ENCODE results near the gene TMA7B. TPM values are rescaled to one million over a fixed set of nuclear protein-coding genes. Genes with fewer than 3 reads are reported as not detected.

Gene TMA7B
- total RNA-seq, 4 donors from 2014 or later, result not detected

DNA sequence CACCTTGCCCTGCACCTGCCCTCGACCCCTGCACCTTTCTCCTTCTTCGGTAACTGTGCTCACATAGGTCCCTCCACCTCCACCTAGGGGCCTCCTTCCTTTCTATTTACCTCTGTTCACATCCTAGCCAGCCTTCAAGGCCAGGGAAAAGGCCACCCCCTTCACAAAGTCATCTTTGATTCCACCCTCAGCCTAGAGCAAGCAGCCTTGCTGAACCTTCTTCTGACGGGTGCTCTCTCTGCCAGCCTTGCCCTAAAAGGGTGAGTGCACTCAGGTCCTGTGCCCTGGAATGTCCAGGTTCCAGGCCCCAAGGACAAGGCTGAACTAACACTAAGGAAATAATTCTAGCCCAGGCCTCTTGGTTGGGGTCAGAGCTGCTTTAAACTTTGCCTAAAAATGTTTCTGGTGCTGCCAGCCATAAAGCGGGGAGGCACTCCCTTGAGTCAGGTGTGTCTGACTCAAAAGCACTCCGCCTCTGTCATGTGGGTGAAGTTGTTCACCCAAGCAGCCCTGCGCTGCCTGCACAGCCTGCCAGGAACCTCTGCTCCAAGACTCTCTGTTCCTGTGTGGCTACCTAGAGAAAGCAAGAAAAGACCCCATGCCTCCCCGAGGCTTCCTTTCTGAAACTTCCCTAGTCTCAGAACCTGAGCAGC is 25.3 kb downstream of the TMA7B start:
- WGBS, 2 donors, result 85 to 91% methylated on average over 7 of the region's 7 CpGs
- TF ChIP-seq POLR2A (IDR thresholded peaks at IDR 0.05), result no peak
- TF ChIP-seq, protein P1, sequence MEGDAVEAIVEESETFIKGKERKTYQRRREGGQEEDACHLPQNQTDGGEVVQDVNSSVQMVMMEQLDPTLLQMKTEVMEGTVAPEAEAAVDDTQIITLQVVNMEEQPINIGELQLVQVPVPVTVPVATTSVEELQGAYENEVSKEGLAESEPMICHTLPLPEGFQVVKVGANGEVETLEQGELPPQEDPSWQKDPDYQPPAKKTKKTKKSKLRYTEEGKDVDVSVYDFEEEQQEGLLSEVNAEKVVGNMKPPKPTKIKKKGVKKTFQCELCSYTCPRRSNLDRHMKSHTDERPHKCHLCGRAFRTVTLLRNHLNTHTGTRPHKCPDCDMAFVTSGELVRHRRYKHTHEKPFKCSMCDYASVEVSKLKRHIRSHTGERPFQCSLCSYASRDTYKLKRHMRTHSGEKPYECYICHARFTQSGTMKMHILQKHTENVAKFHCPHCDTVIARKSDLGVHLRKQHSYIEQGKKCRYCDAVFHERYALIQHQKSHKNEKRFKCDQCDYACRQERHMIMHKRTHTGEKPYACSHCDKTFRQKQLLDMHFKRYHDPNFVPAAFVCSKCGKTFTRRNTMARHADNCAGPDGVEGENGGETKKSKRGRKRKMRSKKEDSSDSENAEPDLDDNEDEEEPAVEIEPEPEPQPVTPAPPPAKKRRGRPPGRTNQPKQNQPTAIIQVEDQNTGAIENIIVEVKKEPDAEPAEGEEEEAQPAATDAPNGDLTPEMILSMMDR (IDR thresholded peaks at IDR 0.05), result no peak
- TF ChIP-seq EP300 (IDR thresholded peaks at IDR 0.05), result no peak

GRCh38 chr22:39988386-39989114 is 28.4 kb downstream of the TMA7B start:
- WGBS, 2 donors, result 69 to 75% methylated on average over 10 of the region's 10 CpGs
- Histone ChIP-seq H3K36me3 (no peaks in the 10 kb centered on the region), H3K9me3 (no peaks in the 10 kb centered on the region)

More for the DNA sequence above, 25.3 kb downstream of the TMA7B start:
- H3K4me1 ChIP-seq, result no peaks in the 10 kb centered on the region
- H3K27ac ChIP-seq, result peak overlapping the region in 1 of 4 donors; percentile 12
- no peak overlapping the region for H3K4me3 ChIP-seq
- H3K27me3 ChIP-seq, result no peaks in the 10 kb centered on the region
- no peaks in the 10 kb centered on the region for H3K9me3 ChIP-seq
- H3K36me3 ChIP-seq, result no peaks in the 10 kb centered on the region
- no peak for DNase-seq (ENCODE audit: low spot score in 2 of 2)

DNA sequence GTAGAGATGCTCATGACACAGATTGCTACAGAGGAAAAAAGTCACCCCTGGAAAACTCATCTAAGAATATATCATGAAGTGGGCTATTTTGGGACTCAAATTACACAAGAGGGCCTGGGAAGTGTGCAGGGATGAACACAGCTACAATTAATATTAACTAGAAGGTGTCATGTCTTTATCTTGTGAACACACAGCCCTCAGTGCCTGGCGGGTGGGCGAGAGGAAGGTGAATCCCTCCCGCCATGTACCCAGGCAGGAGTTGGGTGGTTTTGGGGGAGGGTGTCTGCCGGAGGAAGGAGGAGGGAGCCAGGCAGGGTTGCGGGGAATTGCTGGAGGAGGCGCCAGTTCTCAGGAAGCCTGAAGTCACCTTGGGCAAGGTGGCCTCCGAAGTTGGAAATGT is 29.4 kb downstream of the TMA7B start:
- Histone ChIP-seq H3K4me3 (no peak overlapping the region), H3K36me3 (no peaks in the 10 kb centered on the region), H3K27me3 (peaks cover 0 to 4% of the 10 kb centered on the region in 2 donors), H3K27ac (no peak overlapping the region), H3K4me1 (peaks cover 0 to 10% (median 4%) of the 10 kb centered on the region in 4 donors), H3K9me3 (no peaks in the 10 kb centered on the region)
- WGBS, 2 donors, result 90 to 91% methylated on average over 7 of the region's 7 CpGs
- DNase-seq (ENCODE audit: low spot score in 2 of 2), result no peak
- TF ChIP-seq, protein P1 (IDR thresholded peaks at IDR 0.05), result no peak
- TF ChIP-seq POLR2A (IDR thresholded peaks at IDR 0.05) (no peak), EP300 (IDR thresholded peaks at IDR 0.05) (no peak)

More at GRCh38 chr22:39988386-39989114, 28.4 kb downstream of the TMA7B start:
- Histone ChIP-seq H3K4me1 (no peaks in the 10 kb centered on the region), H3K27ac (no peak overlapping the region), H3K4me3 (no peak overlapping the region), H3K27me3 (peaks cover 0 to under 1% of the 10 kb centered on the region in 2 donors)
- no peak for DNase-seq (ENCODE audit: low spot score in 2 of 2)
- no peak for TF ChIP-seq POLR2A (IDR thresholded peaks at IDR 0.05)
- TF ChIP-seq EP300 (IDR thresholded peaks at IDR 0.05), result no peak
- TF ChIP-seq, protein P1 (IDR thresholded peaks at IDR 0.05), result no peak

DNA sequence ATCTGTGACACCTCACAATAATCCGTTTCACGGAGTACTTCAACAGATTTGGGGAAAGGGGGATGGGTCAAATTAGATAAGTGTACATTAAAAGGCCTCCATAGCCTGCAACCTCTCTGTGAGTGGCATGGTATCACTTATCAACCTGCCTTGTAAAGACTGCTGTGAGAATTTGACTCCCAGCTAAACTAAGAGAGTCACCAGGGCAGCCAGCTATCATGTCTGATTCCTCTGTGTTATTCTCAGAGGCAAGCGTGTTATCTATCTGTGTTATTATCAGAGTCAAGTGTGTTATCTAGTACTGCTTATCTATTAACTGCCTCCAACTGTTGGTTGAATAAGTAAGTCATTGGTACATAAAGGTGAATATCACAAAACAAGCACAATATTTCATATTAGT is 30.5 kb downstream of the TMA7B start:
- Histone ChIP-seq H3K27ac (peak overlapping the region in 1 of 4 donors; percentile 32), H3K27me3 (peaks cover 0 to 11% of the 10 kb centered on the region in 2 donors), H3K9me3 (no peaks in the 10 kb centered on the region), H3K4me3 (no peak overlapping the region), H3K36me3 (no peaks in the 10 kb centered on the region), H3K4me1 (peaks cover 0 to 19% (median 9%) of the 10 kb centered on the region in 4 donors)
- DNase-seq (ENCODE audit: low spot score in 2 of 2), result no peak
- TF ChIP-seq EP300 (IDR thresholded peaks at IDR 0.05), result no peak
- WGBS, 2 donors, result 88 to 99% methylated on average over 3 of the region's 3 CpGs

GRCh38 chr22:39991159-39991860 is 31.1 kb downstream of the TMA7B start:
- WGBS, 2 donors, result 86 to 88% methylated on average over 9 of the region's 9 CpGs
- TF ChIP-seq EP300 (IDR thresholded peaks at IDR 0.05) (no peak), POLR2A (IDR thresholded peaks at IDR 0.05) (no peak)
- TF ChIP-seq, protein P1 (IDR thresholded peaks at IDR 0.05), result no peak
- no peak for DNase-seq (ENCODE audit: low spot score in 2 of 2)
- Histone ChIP-seq H3K27ac (peak overlapping the region in 1 of 4 donors; percentile 36), H3K4me3 (no peak overlapping the region), H3K4me1 (peaks cover 0 to 24% (median 9%) of the 10 kb centered on the region in 4 donors), H3K27me3 (peaks cover 0 to 13% of the 10 kb centered on the region in 2 donors), H3K36me3 (no peaks in the 10 kb centered on the region), H3K9me3 (no peaks in the 10 kb centered on the region)

Measured in tibial nerve (tissue), 4 donors.